ENCODE data around the gene NEU1. TPM values are rescaled to one million over a fixed set of nuclear protein-coding genes. Genes with fewer than 3 reads are reported as not detected.

NEU1 gene
- total and polyA plus RNA-seq, 8 donors: 25.7 to 106 (median 29.4) TPM

- H3K4me1 ChIP-seq: peaks cover 15 to 39% of the 10 kb centered on the region in 2 donors
- no peaks in the 10 kb centered on the region for H3K9me3 ChIP-seq
- no peaks in the 10 kb centered on the region for H3K27me3 ChIP-seq
- no peak for DNase-seq
- ATAC-seq: no peak
- TF ChIP-seq CTCF (IDR thresholded peaks at IDR 0.05): no peak
- peaks cover 0 to 42% of the 10 kb centered on the region in 2 donors for H3K36me3 ChIP-seq
- H3K4me3 ChIP-seq: peak overlapping the region; percentile 71 to 93
- intact Hi-C loops (cut with DNase I): no loop called here
- H3K27ac ChIP-seq: peak overlapping the region in 1 of 2 donors; percentile 66
Measured at GRCh38 chr6:31896493-31896855, 33.9 kb upstream of the NEU1 start.

GRCh38 chr6:31892821-31893220 is 30.2 kb upstream of the NEU1 start:
- TF ChIP-seq CTCF (IDR thresholded peaks at IDR 0.05): no peak
- Histone ChIP-seq H3K36me3 (peaks cover 0 to 76% of the 10 kb centered on the region in 2 donors), H3K4me3 (no peak overlapping the region), H3K27me3 (no peaks in the 10 kb centered on the region), H3K4me1 (peaks cover 5 to 10% of the 10 kb centered on the region in 2 donors), H3K27ac (no peak overlapping the region), H3K9me3 (no peaks in the 10 kb centered on the region)
- ATAC-seq: no peak
- intact Hi-C loops (cut with DNase I): no loop called here
- DNase-seq: no peak

- no peak for TF ChIP-seq CTCF (IDR thresholded peaks at IDR 0.05)
- no peak for ATAC-seq
Measured at GRCh38 chr6:31889331-31889972, 26.8 kb upstream of the NEU1 start.

DNA sequence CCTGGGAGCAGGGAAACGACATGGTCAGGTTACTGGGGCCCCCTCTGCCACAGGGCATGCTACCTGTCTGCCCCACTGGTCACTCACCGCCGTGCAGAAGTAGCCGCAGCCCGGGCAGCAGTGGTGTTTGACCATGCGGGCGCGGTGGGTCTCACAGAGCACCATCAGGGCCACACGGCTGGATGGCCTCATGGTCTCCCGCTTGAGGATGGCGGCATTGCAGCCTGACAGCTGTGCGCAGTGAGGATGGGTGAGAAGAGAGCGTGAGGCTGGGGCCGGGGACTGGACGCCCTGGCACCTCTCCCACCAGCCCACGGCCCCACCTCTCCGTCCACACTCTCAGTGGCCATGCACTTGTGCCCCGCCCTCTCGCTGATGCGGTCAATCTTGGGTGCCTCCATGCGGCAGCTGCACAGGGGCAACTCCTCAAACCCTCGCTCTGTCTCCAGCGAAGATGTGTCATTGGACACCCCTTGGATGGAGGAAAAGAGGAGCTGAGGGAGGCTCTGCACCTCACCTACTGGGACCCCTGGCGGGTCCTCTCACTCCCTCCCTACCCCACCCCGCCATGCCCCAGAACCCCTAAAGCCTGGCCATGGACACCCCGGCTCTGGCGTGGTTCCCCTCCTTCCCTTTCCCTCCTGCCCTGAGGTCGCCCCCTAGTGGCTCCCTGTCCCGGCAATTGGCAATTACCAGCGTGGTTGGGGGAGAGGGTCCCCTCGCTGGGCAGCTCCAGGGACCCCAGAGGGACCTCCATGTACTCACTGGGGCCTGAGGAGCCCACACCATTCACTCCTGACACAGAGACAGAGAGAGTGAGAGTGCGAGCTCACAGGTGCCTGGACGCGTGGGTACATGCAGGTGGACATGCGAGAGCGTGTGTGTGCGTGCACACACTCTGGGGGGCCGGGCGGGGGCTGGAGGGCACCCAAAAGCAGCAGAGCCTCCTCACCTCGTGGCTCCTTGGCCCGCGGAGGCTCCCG is 25.9 kb upstream of the NEU1 start:
- Histone ChIP-seq H3K4me3 (no peak overlapping the region), H3K9me3 (no peaks in the 10 kb centered on the region), H3K27ac (no peak overlapping the region), H3K27me3 (no peaks in the 10 kb centered on the region), H3K4me1 (no peaks in the 10 kb centered on the region), H3K36me3 (peaks cover 0 to 97% of the 10 kb centered on the region in 2 donors)
- TF ChIP-seq CTCF (IDR thresholded peaks at IDR 0.05): peak; percentile 55
- DNase-seq (peak in 1 of 4 donors; percentile 87), ATAC-seq (peak; percentile 58)
- intact Hi-C loops (cut with DNase I): no loop called here

More at GRCh38 chr6:31889331-31889972, 26.8 kb upstream of the NEU1 start:
- no peak for DNase-seq
- Histone ChIP-seq H3K4me3 (no peak overlapping the region), H3K9me3 (no peaks in the 10 kb centered on the region), H3K4me1 (no peaks in the 10 kb centered on the region), H3K36me3 (peaks cover 0 to 97% of the 10 kb centered on the region in 2 donors), H3K27ac (no peak overlapping the region), H3K27me3 (no peaks in the 10 kb centered on the region)
- intact Hi-C loops (cut with DNase I): no loop called here

Measured in left lung (tissue), 10 donors.